Neural progenitor cell (in vitro differentiated cells): ENCODE data around the gene VAV3.

ENCODE experiments used
- CTCF ChIP-seq: fragments of 200-600 bp; sonication (generic); IDR thresholded peaks from 2 replicates; pipeline ENCODE4 v1.5.1; 2017; ENCODE audit warnings: antibody characterized with exemption, mild to moderate bottlenecking
- EZH2 ChIP-seq: fragments of 200-600 bp; sonication (generic); IDR thresholded peaks from 2 replicates; pipeline ENCODE4 v1.6.1; 2017; ENCODE audit warnings: antibody characterized with exemption, mild to moderate bottlenecking, moderate library complexity

DNA sequence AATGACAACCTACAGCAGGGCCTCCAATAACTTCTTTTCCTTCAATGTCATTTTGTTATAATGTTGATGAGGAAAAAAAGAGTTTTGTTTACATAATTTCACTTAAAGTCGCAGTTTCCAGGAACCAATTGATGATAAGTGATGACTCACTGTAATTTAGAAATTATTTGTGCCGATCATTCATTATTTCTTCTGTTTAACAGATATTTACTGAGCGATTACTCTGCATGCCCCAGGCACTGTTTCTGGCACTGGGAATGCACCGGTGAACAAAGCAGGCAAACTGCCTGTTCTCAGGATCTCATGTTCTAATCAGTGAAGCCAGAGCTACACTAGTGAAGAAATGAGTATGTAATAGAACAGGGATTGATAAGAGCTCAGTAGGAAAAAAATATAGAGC is 420.7 kb downstream of the VAV3 start:
- TF ChIP-seq CTCF (no peak), EZH2 (no peak)
